ENCODE measurements around the gene PBX4. TPM values are rescaled to one million over a fixed set of nuclear protein-coding genes. Genes with fewer than 3 reads are reported as not detected.

The PBX4 gene
- total RNA-seq, 1 experiment from 2014 or later: 11.6 TPM

GRCh38 chr19:19517235-19517619, 101.3 kb downstream of the PBX4 start:
- Histone ChIP-seq H3K27me3 (ENCODE audit: insufficient read depth, low read length) (no peaks in the 10 kb centered on the region), H3K4me1 (ENCODE audit: control insufficient read depth in 1 of 2, insufficient read depth in 2 of 2, low read length in 2 of 2) (peaks cover 7 to 19% of the 10 kb centered on the region in 2 experiments), H3K36me3 (ENCODE audit: control insufficient read depth in 1 of 2, insufficient read depth in 2 of 2, low read length in 2 of 2) (peaks cover 11 to 15% of the 10 kb centered on the region in 2 experiments; a peak in 3 of 4 replicates), H3K4me3 (replicated peaks in 1 of 2; ENCODE audit: low read depth in 1 of 2, low read length in 2 of 2) (peak overlapping the region; percentile 69 to 98), H3K9me3 (ENCODE audit: control insufficient read depth in 1 of 2, insufficient read depth in 1 of 2, low read depth in 1 of 2, low read length in 2 of 2) (no peaks in the 10 kb centered on the region), H3K79me2 (ENCODE audit: insufficient read depth, low read length) (peaks cover 60% of the 10 kb centered on the region), H3K27ac (ENCODE audit: low read depth, low read length) (peak overlapping the region; percentile 88), H4K20me1 (ENCODE audit: insufficient read depth) (no peaks in the 10 kb centered on the region), H3K9me2 (ENCODE audit: insufficient read depth) (no peaks in the 10 kb centered on the region), H3K4me2 (ENCODE audit: low read length) (peak overlapping the region; percentile 89), H2AFZ (ENCODE audit: low read depth, low read length, poor library complexity, severe bottlenecking) (no peak overlapping the region), H3K9ac (ENCODE audit: low read length) (peak overlapping the region; percentile 89)
- BruUV-seq (replicated peaks): TSS peak; percentile 63
- ChIA-PET RAD21 (ENCODE audit: low non-redundant PET in 1 of 2, low total read pairs in 2 of 2, uncharacterized antibody in 2 of 2, unreplicated experiment in 2 of 2) (no interaction called here), POLR2A (no interaction called here), CTCF (interaction anchor here (0.8 to 1.3 kb wide), 3 partner anchors 15 to 37 kb away, joined by 3 read pairs; no protein-coding TSS in a partner anchor)
- intact Hi-C loops (cut with micrococcal nuclease): no loop called here
- DNase-seq (ENCODE audit: low read depth, low spot score): no peak
- no peak for TF ChIP-seq ATF3 (IDR thresholded peaks at IDR 0.05)
- TF ChIP-seq POLR2A (IDR thresholded peaks at IDR 0.05; ENCODE audit: borderline replicate concordance, extremely low read depth, insufficient read depth, insufficient read length): no peak
- no peak for TF ChIP-seq CBX3 (IDR thresholded peaks at IDR 0.05; ENCODE audit: low read depth)
- TF ChIP-seq RAD21 (IDR thresholded peaks at IDR 0.05; ENCODE audit: low read depth): no peak
- no peak for TF ChIP-seq JUND (IDR thresholded peaks at IDR 0.05)
- no peak for TF ChIP-seq YY1 (IDR thresholded peaks at IDR 0.05; ENCODE audit: extremely low read depth, insufficient replicate concordance, low read depth, low read length)
- TF ChIP-seq SP1 (IDR thresholded peaks at IDR 0.05; ENCODE audit: low read depth): no peak
- no peak for TF ChIP-seq ZBTB33 (IDR thresholded peaks at IDR 0.05; ENCODE audit: extremely low read depth, insufficient replicate concordance, low read length)
- no peak for TF ChIP-seq ZNF274 (IDR thresholded peaks at IDR 0.05; ENCODE audit: low read depth, low read length)
- TF ChIP-seq, protein P1, sequence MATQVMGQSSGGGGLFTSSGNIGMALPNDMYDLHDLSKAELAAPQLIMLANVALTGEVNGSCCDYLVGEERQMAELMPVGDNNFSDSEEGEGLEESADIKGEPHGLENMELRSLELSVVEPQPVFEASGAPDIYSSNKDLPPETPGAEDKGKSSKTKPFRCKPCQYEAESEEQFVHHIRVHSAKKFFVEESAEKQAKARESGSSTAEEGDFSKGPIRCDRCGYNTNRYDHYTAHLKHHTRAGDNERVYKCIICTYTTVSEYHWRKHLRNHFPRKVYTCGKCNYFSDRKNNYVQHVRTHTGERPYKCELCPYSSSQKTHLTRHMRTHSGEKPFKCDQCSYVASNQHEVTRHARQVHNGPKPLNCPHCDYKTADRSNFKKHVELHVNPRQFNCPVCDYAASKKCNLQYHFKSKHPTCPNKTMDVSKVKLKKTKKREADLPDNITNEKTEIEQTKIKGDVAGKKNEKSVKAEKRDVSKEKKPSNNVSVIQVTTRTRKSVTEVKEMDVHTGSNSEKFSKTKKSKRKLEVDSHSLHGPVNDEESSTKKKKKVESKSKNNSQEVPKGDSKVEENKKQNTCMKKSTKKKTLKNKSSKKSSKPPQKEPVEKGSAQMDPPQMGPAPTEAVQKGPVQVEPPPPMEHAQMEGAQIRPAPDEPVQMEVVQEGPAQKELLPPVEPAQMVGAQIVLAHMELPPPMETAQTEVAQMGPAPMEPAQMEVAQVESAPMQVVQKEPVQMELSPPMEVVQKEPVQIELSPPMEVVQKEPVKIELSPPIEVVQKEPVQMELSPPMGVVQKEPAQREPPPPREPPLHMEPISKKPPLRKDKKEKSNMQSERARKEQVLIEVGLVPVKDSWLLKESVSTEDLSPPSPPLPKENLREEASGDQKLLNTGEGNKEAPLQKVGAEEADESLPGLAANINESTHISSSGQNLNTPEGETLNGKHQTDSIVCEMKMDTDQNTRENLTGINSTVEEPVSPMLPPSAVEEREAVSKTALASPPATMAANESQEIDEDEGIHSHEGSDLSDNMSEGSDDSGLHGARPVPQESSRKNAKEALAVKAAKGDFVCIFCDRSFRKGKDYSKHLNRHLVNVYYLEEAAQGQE (IDR thresholded peaks at IDR 0.05; ENCODE audit: low read depth): no peak
- no peak for TF ChIP-seq ELF1 (IDR thresholded peaks at IDR 0.05; ENCODE audit: borderline replicate concordance, low read depth)
- TF ChIP-seq SRF (IDR thresholded peaks at IDR 0.05; ENCODE audit: low read depth): no peak
- TF ChIP-seq SIN3A (IDR thresholded peaks at IDR 0.05; ENCODE audit: low read depth): no peak
- TF ChIP-seq EZH2 (IDR thresholded peaks at IDR 0.05): no peak
- no peak for TF ChIP-seq MAX (IDR thresholded peaks at IDR 0.05)
- TF ChIP-seq POLR2AphosphoS5 (IDR thresholded peaks at IDR 0.05; ENCODE audit: low read depth, low read length): no peak
- no peak for TF ChIP-seq TCF7L2 (IDR thresholded peaks at IDR 0.05; ENCODE audit: borderline replicate concordance, extremely low read depth, insufficient read depth, insufficient read length)
- no peak for TF ChIP-seq EGR1 (IDR thresholded peaks at IDR 0.05; ENCODE audit: low read depth)
- no peak for TF ChIP-seq ZFX (IDR thresholded peaks at IDR 0.05)
- no peak for TF ChIP-seq CEBPB (IDR thresholded peaks at IDR 0.05; ENCODE audit: low read depth)
- no peak for ATAC-seq
